22Rv1 (cell line): ENCODE measurements around the gene ZNF500.

Source experiments
- H3K27ac ChIP-seq: fragments of 450-650 bp; 2 replicates; pipeline ENCODE4 v1.5.1; 2017
- ZFX ChIP-seq: fragments of 450-650 bp; IDR thresholded peaks from 2 replicates; pipeline ENCODE4 v1.6.1; 2017; ENCODE audit warnings: antibody characterized with exemption, borderline replicate concordance
- TF ChIP-seq, protein P1 (sequence below): fragments of 450-650 bp; IDR thresholded peaks from 2 replicates; pipeline ENCODE4 v1.5.1; 2017; ENCODE audit warnings: mild to moderate bottlenecking

ZNF500 gene

DNA sequence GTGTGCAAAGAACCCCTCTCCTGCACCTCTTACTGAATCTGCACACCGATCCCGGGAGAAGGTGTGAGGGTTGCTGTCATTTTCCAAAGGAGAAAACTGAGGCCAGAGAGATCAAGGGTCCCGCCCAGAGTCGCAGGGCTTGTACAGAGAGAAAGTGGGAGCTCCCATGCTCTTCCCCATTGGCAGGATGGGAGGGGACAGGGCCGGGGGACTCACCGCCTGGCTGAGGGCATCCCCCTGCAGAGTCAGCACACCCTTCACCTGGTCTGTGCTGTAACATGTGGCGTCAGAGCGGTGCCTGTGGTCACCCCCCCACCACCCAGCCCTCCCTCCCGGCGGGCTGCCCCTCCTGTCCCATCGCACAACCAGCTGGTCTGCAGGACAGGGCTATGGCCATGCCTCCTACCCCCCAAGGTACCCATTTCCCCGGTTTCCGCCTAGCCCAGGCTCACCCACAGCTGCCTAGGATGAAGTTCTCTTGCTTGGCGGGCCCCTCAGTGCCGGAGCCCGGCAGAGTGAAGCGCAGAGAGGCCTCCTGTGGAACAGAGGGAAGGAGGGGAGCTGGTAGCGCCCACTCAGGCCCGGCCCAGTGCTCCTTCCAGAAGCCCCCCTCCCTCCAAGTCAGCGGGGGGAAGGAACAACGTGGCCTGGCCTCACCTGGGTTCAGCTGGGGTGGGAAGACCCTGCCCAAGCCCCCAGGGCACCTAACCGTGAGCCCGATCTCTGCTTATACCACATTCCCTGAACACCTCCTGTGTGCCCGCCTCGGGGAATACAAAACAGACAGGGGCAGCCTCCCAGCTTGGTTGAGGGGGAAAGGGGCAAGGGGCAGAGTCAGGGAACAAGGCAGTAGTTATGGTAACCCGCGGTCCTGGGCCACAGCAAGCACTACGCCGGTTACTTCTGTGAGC, 34.3 kb upstream of the ZNF500 start:
- peak overlapping the region; percentile 94 for H3K27ac ChIP-seq
- TF ChIP-seq, protein P1, sequence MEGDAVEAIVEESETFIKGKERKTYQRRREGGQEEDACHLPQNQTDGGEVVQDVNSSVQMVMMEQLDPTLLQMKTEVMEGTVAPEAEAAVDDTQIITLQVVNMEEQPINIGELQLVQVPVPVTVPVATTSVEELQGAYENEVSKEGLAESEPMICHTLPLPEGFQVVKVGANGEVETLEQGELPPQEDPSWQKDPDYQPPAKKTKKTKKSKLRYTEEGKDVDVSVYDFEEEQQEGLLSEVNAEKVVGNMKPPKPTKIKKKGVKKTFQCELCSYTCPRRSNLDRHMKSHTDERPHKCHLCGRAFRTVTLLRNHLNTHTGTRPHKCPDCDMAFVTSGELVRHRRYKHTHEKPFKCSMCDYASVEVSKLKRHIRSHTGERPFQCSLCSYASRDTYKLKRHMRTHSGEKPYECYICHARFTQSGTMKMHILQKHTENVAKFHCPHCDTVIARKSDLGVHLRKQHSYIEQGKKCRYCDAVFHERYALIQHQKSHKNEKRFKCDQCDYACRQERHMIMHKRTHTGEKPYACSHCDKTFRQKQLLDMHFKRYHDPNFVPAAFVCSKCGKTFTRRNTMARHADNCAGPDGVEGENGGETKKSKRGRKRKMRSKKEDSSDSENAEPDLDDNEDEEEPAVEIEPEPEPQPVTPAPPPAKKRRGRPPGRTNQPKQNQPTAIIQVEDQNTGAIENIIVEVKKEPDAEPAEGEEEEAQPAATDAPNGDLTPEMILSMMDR = no peak
- TF ChIP-seq ZFX = no peak

DNA sequence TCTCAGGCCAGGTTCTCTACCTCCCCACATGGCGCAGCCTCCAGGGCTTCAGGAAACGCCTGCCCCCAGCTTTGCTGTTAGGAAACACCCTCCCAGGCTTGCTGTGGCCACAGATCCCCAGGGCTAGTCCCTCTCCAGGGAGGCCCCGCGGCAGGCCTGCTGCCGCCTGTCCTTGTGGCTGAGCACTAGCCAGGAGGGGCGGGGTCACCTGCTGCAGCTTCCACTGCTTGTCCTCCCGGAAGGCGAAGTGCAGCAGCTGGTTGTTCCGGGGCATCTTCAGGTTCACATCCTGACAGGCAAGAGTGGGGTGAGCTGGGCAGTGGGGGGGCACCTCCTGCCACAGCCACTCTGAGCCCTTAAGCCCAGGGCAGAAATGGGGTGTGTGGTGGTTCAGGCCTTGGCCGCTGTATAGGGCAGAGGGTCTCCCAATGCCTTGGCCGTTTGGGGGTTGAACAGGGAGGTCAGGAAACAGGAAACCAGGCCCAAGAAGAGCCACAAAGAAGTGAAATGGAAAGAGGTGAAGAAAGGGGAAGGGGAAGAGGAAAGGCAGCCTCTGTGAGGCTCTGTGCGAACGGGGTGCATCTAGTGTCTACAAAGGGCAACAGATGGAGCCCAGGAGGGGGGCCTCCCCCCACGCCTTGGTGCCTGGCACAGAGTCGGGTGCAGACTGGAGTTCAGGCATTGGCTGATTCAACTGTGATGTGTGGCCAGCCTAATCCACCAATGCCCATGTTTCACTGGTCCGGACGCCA, 33.5 kb upstream of the ZNF500 start:
- TF ChIP-seq, protein P1 = no peak
- TF ChIP-seq ZFX = no peak
- H3K27ac ChIP-seq = peak overlapping the region; percentile 94

DNA sequence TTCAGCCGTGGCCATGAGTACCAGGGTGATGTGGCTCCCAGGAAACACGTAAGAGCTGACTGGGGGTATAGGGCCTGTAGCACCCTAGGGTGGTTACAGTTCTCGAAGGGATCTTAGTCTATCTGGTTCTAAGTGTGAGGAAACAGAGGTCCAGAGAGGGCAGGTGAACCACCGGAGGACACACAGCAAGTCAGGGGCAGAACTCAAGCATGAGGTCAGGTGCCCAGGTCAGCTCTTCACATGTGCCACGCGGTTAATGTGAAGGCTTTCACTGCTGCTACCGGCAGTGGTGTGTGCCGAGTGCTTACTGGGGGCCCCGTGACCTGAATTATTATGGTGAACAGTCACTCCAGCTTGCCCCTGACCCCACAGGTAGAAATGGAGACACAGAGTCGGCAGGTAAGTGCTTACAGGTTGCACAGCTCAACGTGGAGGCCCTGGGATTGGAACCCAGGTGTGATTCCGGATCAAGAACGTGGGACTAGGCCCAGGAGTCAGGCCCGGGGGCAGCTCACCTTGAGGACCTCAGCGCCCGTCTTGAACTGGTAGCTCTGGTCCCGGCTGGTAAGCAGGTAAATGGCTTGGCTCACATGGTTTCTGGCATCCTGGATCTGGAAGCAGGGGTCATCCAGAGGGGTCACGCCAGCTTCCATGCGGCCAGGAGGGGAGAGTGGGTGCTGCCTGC, 32.4 kb upstream of the ZNF500 start:
- H3K27ac ChIP-seq = peak overlapping the region; percentile 94
- TF ChIP-seq, protein P1 = no peak
- TF ChIP-seq ZFX = no peak

DNA sequence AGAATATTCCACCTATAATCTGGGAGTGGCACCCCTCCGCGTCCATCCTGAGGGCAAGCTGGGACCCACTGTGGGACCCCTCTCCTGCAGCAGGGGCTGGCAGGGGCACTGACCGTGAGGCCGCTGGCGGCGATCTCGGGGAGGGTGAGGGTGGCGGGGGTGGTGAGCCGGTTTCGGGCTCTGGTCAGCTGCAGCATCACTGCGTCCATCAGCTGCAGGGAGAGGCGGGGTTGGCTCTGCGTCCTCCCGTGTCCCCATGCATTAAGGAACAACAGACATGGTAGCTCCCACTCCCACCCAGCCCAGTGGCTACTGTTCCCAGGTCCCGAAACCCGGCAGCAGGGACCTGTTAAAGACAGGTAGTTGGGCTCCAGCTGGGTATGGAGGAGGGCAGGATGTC, 31.5 kb upstream of the ZNF500 start:
- TF ChIP-seq, protein P1 = no peak
- TF ChIP-seq ZFX = no peak
- no peak overlapping the region for H3K27ac ChIP-seq

DNA sequence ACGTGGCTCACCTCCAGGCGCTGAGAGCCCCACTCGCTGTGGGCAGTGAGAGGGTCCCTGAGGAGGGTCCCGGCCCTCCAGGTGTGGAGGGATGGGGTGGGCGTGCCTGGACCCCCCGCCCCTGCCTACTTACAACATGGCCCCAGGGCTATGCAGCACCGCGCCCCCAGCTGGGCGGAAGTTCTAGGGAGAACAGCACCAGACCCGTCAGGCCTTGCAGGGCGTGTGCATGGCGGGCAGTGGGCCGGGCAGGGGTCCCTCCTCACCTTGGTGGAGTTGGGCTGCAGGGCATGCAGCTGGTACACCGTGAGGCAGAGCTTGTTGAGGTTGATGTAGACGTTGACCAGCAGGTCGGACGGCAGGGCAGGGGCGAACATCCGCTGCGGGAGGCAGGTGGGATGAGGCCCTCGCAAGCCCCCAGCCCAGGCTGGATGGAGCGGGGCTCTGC, 30.9 kb upstream of the ZNF500 start:
- TF ChIP-seq, protein P1 = no peak
- no peak for TF ChIP-seq ZFX
- no peak overlapping the region for H3K27ac ChIP-seq

DNA sequence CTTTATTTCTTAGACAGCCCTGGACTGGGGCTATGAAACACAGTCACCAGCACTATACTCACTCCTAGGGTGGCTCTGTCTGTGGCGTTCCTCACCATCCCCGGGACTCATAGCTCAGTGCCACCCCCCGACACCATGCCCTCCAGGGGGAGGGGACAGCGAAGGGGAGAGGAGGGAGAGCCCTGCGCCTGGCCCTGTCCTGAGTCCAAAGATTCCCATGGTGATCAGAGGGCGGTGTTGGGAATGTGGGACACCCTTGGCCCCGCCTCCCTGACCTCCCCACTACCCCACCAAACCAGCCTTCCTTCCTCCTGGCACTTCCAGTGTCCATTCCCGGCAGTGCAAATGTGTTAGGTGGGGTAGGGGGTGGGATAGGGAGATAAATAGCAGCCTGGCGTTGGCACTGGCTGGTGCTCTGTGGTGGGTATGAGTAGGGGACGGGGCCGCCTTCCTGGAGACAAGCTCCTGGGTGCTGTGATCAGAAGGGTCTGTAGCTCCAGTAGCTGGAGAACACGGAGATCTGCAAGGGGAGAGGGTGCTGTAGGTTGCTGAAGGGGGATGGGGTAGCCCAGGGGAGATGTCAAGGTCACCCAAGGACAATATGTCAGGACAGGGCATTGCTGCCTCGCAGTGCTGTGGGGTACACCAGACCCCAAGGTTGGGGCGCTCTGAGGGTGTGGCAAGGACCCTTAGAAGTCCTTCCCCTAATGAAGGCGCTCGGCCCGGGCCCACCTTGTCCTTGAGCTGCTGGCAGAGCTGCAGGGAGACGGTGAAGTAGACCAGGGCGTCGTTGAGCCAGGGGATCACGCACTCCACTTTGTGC, 30.2 kb upstream of the ZNF500 start:
- no peak overlapping the region for H3K27ac ChIP-seq
- TF ChIP-seq, protein P1 = no peak
- TF ChIP-seq ZFX = no peak
